Body of pancreas (tissue), 4 donors: ENCODE results near the gene LRRC7.
"Not testable (repeated sequence)": the region's sequence is repeated elsewhere in the genome, so short reads cannot be mapped to it uniquely, and the experiment has no call there.

ENCODE experiments used
- POLR2A ChIP-seq, 3 donors: fragments of 450-650 bp; IDR thresholded peaks; one replicate each; pipeline ENCODE4 v1.6.1; 2016; ENCODE audit warnings: antibody characterized with exemption in 3 of 3, mild to moderate bottlenecking in 2 of 3
- TF ChIP-seq, protein P1 (sequence below), 7 experiments: fragments of 450-650 bp in 4 of 7; fragments of 200-600 bp in 3 of 7; sonication (generic) in 3 of 7; IDR thresholded peaks; one replicate each; pipeline ENCODE4 v1.5.1; 2016 to 2019; ENCODE audit warnings: antibody characterized with exemption in 7 of 7

DNA sequence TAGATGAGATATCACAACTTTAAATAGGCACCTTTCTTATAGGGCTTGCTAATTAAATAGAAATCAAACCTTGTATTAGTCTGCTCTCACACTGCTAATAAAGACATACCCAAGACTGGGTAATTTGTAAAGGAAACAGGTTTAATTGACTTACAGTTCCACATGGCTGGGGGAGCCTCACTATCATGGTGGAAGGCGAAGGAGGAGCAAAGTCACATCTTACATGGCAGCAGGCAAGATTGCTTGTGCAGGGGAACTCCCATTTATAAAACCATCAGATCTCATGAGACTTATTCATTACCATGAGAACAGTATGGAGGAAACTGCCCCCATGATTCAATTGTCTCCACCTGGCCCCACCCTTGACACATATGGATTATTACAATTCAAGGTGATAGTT lies 477.9 kb downstream of the LRRC7 start:
- TF ChIP-seq, protein P1, sequence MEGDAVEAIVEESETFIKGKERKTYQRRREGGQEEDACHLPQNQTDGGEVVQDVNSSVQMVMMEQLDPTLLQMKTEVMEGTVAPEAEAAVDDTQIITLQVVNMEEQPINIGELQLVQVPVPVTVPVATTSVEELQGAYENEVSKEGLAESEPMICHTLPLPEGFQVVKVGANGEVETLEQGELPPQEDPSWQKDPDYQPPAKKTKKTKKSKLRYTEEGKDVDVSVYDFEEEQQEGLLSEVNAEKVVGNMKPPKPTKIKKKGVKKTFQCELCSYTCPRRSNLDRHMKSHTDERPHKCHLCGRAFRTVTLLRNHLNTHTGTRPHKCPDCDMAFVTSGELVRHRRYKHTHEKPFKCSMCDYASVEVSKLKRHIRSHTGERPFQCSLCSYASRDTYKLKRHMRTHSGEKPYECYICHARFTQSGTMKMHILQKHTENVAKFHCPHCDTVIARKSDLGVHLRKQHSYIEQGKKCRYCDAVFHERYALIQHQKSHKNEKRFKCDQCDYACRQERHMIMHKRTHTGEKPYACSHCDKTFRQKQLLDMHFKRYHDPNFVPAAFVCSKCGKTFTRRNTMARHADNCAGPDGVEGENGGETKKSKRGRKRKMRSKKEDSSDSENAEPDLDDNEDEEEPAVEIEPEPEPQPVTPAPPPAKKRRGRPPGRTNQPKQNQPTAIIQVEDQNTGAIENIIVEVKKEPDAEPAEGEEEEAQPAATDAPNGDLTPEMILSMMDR (IDR thresholded peaks at IDR 0.05), result not testable (repeated sequence)
- not testable (repeated sequence) for TF ChIP-seq POLR2A (IDR thresholded peaks at IDR 0.05)
